ENCODE data around the gene AXIN1.
"Not testable (repeated sequence)": the region's sequence is repeated elsewhere in the genome, so short reads cannot be mapped to it uniquely, and the experiment has no call there.

The AXIN1 gene

GRCh38 chr16:333406-334094 lies 19.0 kb downstream of the AXIN1 start:
- DNase-seq (ENCODE audit: low read depth in 2 of 2) = no peak

- DNase-seq (ENCODE audit: low read depth in 2 of 2) = not testable (repeated sequence)
Observed at GRCh38 chr16:331181-331814, 21.2 kb downstream of the AXIN1 start.

- no peak for DNase-seq (ENCODE audit: low read depth in 2 of 2)
Observed at GRCh38 chr16:330741-331140, 21.8 kb downstream of the AXIN1 start.

GRCh38 chr16:325375-326145 lies 27.0 kb downstream of the AXIN1 start:
- DNase-seq (ENCODE audit: low read depth in 2 of 2) = no peak

GRCh38 chr16:324451-325334 lies 27.8 kb downstream of the AXIN1 start:
- DNase-seq (ENCODE audit: low read depth in 2 of 2) = peak; percentile 21 to 36

GRCh38 chr16:324201-324450 lies 28.4 kb downstream of the AXIN1 start:
- DNase-seq (ENCODE audit: low read depth in 2 of 2) = no peak

GRCh38 chr16:322476-323143 lies 29.9 kb downstream of the AXIN1 start:
- DNase-seq (ENCODE audit: low read depth in 2 of 2) = no peak

DNA sequence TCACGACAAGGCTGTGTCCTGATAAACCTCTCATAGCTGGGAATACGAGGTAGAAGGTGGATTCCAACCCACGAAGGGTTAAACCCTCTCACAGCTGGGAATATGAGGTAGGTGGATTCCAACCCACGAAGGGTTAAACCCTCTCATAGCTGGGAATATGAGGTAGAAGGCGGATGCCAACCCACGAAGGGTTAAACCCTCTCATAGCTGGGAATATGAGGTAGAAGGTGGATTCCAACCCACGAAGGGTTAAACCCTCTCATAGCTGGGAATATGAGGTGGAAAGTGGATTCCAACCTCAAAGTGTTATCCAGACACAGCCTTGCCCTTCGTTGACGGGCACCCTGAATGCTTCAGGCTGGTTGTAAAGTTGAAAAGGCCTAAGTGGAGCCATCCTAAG lies 31.0 kb downstream of the AXIN1 start:
- no peak for DNase-seq (ENCODE audit: low read depth in 2 of 2)

- DNase-seq (ENCODE audit: low read depth in 2 of 2) = no peak
Observed at GRCh38 chr16:320206-320605, 32.3 kb downstream of the AXIN1 start.

DNA sequence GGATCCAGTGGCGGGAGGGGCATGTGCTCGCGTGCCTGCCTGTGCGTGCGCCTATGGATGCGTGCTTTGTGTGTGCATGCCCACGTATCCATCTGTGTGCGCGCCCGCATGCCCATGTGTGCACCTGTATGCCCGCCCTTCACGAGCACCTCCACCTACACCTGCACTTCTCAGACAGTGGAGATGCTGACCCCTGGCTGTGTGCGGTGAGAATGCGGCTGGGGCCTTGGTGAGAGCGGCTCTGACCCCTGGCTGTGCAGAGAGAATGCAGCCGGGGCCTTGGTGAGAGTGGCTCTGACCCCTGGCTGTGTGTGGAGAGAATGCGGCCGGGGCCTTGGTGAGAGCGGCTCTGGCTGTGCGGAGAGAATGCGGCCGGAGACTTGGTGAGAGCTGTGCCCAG lies 33.9 kb downstream of the AXIN1 start:
- no peak for DNase-seq (ENCODE audit: low read depth in 2 of 2)

- DNase-seq (ENCODE audit: low read depth in 2 of 2) = no peak
Observed at GRCh38 chr16:317583-317982, 34.9 kb downstream of the AXIN1 start.

DNA sequence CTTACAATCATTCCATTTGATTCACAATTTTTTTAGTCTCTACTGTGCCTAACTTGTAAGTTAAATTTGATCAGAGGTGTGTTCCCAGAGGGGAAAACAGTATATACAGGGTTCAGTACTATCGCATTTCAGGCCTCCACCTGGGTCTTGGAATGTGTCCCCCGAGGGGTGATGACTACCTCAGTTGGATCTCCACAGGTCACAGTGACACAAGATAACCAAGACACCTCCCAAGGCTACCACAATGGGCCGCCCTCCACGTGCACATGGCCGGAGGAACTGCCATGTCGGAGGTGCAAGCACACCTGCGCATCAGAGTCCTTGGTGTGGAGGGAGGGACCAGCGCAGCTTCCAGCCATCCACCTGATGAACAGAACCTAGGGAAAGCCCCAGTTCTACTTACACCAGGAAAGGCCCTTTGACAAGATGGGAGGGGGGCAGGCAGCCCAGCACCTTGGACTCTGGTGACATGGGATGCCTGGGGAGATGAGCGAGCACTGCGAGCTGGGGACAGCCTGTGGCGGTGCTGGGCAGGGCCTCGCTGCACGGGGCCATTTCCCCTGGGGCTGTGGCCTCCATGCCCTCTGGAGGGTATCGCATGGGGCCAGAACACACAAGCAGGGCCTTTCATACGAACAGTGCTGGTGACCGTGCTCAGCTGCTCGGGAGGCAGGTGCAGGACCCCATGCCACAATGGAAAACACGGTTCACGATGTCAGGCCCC lies 35.6 kb downstream of the AXIN1 start:
- no peak for DNase-seq (ENCODE audit: low read depth in 2 of 2)

DNA sequence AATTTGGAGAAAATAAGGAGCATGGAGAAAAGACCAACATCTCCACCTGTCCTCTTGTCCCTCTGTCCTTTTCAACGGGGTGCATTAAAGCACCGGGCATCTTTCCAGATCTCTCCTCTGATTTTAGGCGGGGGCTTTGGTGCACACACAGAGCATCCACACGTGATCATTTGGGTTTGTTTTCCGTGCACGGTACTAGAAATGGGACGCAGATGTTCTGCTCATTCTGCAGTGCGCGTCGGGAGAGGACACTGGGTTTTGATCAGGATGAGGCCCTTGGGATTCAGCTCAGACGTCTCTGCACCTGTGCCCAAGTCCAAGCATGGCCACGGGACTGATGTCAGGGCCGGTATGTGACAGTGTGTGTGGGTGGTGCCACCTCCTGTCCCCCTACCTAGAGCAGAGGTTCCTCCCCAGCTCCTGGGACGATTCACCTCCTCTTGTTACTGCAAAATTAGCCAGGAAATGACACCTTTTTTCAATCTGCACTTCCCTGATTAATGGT lies 37.7 kb downstream of the AXIN1 start:
- no peak for DNase-seq (ENCODE audit: low read depth in 2 of 2)

DNA sequence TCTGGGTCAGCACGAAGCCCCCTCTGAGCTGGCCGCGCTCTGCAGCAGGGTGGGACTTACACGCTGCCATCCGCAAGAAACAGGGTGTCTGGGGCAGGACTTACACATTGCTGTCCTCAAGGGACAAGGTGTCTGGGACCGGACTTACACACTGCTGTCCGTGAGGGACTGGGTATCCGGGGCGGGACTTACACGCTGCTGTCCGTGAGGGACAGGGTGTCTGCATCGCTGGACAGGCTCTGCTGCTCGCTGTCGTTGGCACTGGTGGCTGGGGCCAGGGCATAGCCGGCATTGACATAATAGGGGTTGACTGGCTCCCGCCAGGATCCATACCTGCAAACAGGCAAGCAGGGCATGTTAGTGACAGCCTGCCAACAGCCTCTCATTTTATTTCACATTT lies 38.2 kb downstream of the AXIN1 start:
- no peak for DNase-seq (ENCODE audit: low read depth in 2 of 2)

GRCh38 chr16:311725-312124 lies 40.8 kb downstream of the AXIN1 start:
- no peak for DNase-seq (ENCODE audit: low read depth in 2 of 2)

GRCh38 chr16:309476-309875 lies 43.0 kb downstream of the AXIN1 start:
- DNase-seq (ENCODE audit: low read depth in 2 of 2) = no peak

- DNase-seq (ENCODE audit: low read depth in 2 of 2) = no peak
Observed at GRCh38 chr16:307691-308312, 44.7 kb downstream of the AXIN1 start.

DNA sequence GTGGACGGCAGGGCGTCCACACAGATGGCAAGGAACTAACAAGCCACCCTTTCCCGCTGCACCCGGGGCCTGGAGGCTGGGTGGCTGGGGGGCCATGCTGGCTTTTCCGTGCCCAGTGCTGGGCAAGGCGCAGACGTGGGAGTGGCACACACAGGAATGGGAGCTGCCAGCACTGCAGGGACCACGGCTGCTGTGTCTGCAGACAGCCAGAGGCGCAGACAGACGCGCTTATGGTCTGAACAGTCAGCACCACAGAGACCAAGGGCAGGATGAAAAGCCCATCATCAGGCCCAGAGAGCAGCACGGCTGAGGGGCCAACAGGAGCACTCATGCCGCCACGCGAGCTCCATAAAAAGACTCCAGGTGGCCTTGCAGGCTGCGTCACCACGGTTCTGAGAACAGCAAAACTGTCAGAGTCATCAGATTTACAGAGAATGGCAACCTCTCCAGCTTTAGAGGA lies 45.6 kb downstream of the AXIN1 start:
- DNase-seq (ENCODE audit: low read depth in 2 of 2) = no peak

GRCh38 chr16:305916-306626 lies 46.5 kb downstream of the AXIN1 start:
- DNase-seq (ENCODE audit: low read depth in 2 of 2) = no peak

Data from stimulated activated CD4-positive, alpha-beta T cell treated with anti-CD3 and anti-CD28 coated beads, Interleukin-1b, Interleukin-23, amount 100 ng/mL, for 4 hours (primary cell).